Stimulated activated CD4-positive, alpha-beta T cell treated with anti-CD3 and anti-CD28 coated beads, TNF-alpha, amount 100 ng/mL, for 48 hours (primary cell): Measurements from ENCODE around the gene CERS4.
"Not testable (repeated sequence)": the region's sequence is repeated elsewhere in the genome, so short reads cannot be mapped to it uniquely, and the experiment has no call there.

Experiments
- DNase-seq, 3 donors: peaks; one replicate each; pipeline ENCODE4 v3.0.0-alpha.2; 2020; ENCODE audit warnings: low read depth in 3 of 3

CERS4 gene, protein sequence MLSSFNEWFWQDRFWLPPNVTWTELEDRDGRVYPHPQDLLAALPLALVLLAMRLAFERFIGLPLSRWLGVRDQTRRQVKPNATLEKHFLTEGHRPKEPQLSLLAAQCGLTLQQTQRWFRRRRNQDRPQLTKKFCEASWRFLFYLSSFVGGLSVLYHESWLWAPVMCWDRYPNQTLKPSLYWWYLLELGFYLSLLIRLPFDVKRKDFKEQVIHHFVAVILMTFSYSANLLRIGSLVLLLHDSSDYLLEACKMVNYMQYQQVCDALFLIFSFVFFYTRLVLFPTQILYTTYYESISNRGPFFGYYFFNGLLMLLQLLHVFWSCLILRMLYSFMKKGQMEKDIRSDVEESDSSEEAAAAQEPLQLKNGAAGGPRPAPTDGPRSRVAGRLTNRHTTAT

DNA sequence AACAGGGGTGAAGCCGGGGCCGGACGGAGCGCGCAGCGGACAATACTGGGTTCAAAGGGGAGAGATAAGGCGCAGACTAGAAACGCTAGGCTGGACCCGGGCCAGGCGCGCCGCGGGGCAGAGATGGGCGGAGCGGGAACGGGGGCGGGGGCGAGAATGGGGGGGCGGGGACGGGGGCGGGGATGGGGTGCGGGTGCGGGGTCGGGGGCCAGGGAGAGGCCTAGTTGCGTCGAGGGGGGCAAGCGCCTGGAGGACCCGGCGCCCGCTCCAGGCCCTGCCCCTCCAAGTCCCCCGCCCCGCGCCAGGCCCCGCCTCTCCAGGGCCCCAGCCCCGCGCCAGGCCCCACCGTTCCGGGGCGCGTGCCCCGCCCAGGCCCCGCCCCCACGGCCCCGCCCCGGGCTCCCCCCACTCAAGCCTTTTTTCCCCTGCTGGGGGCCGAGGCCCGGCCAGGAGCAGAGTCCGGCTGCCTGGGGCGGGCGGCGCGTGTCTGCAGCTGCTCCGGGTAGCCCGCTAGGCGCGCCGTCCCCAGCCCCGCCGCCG is at the start of gene CERS4:
CERS4 (plus strand) TSS at position 449 of the 540 bp plus-strand sequence. CDS start 41,707 bp downstream, outside the sequence.
- DNase-seq = peak; percentile 48 to 74 (median 49)

DNA sequence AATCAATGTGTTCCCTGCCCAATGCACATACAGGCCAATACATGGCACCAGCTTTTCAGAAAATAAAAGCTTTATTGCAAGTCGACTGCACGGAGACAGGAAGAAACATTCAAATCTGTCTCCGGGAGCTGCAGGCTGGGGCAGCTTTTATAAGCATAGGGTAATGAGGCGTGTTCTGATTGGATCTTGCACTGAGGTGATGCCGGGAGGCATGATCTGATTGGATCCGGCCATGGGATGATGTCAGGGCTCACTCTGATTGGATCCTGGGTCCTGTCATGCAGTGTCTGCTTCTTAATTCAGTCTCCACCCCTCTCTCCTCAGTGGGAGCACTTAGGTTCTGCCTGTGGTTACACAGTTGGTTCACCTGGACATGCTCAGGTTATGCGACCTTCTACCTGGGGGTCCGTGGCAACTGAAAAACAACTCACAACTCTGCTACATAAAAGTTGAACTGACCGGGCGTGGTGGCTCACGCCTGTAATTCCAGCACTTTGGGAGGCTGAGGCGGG is 48.0 kb upstream of the CERS4 start:
- peak in 2 of 3 donors; percentile 23 to 47 for DNase-seq

DNA sequence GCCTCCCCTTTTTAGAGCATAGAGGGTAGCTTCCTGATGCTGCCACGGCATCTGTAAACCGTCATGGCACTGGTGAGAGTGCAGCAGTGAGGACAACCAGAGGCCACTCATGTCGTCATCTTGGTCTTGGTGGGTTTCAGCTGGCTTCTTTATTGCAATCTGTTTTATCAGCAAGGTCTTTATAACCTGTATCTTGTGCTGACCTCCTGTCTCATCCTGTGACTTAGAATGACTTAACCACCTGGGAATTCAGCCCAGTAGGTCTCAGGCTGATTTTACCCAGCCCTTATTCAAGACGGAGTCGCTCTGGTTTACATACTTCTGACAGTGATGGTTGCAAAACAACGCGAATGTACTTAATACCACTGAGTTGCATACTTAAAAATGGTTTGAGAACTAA is 45.4 kb upstream of the CERS4 start:
- DNase-seq = no peak

DNA sequence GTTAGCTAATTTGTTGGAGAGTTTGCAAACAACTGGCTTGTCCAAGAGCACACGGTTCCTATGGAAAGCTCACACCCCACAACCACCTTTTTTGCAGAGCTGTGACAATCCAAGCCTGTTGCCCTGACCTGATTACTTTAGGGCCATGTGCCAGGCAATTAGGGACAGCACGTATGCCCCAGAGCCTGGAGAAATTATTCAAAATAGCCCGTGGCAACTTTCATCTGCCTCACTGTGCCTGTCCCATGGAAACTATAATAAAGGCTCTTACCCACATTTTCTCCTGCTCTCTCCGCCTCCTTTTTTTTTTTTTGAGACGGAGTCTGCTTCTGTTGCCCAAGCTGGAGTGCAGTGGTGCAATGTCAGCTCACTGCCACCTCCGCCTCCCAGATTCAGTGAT is 41.2 kb upstream of the CERS4 start:
- no peak for DNase-seq

DNA sequence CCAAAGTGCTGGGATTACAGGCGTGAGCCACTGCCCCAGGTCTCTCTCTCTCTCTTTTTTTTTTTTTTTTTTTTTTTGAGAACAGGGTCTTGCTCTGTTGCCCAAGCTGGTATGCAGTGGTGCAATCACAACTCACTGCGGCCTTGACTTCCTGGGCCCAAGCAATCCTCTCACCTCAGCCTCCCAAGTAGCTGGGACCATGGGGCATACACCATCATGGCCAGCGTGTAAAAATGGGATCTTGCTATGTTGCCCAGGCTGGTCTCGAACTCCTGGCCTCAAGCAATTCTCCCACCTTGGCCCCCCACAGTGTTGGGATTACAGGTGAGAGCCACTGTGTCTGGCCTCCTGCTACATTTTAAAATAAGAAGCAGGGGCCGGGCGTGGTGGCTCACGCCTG is 40.6 kb upstream of the CERS4 start:
- DNase-seq = no peak

DNA sequence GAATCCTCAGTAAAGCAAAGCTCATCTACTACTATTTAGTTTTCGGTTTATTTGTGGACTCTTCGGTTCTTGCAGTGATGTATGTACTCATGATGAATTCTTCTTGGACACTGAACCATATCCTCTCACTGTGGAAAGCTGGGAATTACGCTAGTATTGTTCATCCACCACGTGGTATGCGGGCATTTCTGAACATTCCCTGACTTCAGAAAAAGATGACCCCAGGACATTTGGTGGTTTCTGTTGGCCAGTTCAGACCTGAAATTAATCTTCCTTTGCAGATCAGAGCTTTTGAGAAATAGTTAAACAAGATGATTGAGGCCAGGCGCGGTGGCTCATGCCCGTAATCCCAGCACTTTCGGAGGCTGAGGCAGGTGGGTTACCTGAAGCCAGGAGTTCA is 34.5 kb upstream of the CERS4 start:
- no peak for DNase-seq

DNA sequence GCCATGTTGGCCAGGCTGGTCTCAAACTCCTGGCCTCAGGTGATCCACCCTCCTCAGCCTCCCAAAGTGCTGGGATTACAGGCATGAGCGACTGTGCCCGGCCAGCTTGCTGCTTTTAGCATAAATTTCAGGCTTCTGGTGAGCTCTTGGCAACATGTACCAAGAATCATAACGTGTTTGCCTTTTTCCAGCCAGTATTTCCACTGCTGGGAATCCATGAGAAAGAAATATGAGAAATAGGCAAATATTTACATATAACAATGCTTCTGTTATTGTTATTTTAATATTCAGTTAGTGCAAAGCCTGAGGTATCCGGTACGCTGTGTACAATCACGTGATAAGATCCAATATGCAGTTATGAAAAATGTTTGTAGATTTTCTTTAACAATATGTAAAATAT is 29.2 kb upstream of the CERS4 start:
- no peak for DNase-seq

DNA sequence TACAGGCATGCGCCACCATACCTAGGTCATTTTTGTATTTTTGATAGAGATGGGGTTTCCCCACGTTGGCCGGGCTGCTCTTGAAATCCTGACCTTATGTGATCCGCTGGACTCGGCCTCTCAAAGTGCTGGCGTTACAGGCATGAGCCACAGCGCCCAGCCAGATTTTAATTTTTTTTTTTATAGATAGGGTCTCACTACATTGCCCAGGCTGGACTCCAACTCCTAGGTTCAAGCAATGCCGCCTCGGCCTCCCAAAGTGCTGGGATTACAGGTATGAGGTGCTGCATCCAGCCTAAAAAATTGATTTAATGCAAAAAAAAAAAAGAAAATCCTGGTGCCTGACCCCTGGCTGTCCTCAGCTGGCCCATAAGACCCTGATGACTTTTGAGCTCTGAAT is 24.9 kb upstream of the CERS4 start:
- DNase-seq = no peak

DNA sequence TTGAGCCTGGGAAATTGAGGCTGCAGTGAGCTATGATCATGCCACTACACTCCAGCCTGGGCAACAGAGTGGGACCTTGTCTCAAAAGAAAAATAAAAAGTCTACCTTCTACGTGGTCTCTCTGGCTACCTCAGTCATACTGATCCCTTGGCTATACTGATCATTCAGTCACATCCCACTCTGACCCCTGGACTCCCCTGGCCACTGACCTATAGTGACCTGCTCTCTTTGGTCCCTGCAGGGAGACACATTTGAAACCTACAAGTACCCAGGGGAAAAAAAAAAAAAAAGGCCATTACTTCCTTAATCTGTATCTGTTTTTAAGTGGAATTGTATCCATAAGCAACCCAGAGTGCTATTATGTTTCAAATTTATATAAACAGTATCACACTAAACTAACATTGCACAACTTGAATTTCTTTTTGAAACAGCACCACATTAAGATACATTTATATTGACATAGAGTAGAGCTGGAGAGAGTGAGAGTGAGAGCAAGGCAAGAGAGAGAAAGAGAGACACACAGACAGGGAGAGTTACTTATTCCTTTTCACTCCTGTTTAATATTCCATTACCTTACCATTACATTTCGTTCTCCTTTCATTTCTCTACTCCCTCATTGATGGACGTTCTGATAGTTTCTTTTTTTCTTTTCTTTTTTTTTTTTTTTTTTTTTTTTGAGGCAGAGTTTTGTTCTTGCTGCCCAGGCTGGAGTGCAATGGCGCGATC is 23.7 kb upstream of the CERS4 start:
- DNase-seq = no peak

DNA sequence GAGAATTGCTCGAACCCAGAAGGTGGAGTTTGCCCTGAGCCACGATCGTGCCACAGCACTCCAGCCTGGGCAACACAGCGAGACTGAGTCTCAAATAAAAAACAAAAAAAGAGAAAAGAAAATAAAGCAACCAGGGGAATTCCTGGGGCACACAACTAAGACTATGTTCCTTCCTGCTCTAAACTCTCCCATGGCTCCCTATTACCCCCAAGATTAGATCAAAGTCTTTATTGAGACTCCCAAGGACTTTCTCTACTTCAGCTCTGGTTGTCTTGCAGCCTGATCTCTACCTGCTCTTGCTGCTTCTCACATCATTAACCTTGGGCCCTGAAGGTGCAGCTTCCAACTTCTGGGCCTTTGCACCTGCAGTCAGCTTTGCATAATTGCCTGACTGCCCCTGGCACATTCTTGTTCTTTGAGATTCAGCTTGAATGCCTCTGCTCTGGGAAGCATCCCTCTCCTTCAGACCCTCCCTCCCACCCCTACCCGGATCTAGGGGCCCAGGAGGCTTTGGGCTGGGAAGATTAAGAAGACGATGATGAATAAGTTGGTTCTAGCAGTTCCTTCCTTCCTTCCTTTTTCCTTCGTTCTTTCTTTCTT is 16.8 kb upstream of the CERS4 start:
- DNase-seq = no peak

DNA sequence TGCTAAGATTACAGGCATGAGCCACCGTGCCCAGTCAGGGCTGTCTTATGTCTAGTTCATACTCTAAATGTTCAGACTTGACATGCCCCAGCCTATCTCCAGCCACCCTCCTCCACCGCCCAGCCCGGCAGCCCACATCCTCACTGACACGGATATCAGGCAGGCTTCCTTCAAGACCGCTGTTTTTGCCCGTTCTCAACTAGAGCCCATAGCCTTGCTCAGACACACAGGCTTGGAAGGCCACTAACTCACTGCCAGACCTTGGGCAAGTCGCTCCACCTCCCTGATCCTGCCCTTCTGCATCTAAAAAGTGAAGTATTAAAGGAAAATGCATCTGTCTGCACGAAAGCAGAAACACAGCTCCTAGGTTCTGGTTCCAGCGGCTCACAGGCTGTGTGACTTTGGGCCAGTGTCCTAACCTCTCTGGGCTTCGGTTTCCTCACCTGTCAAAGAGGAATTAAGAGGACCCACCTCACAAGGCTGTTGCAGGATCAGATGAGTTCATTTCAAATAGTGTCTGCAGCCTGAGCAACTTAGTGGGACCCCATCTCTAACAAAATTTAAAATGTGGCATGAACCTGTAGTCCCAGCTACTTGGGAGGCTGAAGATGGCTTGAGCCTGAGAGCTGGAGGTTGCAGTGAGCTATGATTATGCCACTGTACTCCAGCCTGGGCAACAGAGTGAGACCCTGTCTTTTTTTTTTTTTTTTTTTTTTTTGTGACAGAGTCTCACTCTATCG is 14.5 kb upstream of the CERS4 start:
- DNase-seq = peak in 1 of 3 donors; percentile 20

DNA sequence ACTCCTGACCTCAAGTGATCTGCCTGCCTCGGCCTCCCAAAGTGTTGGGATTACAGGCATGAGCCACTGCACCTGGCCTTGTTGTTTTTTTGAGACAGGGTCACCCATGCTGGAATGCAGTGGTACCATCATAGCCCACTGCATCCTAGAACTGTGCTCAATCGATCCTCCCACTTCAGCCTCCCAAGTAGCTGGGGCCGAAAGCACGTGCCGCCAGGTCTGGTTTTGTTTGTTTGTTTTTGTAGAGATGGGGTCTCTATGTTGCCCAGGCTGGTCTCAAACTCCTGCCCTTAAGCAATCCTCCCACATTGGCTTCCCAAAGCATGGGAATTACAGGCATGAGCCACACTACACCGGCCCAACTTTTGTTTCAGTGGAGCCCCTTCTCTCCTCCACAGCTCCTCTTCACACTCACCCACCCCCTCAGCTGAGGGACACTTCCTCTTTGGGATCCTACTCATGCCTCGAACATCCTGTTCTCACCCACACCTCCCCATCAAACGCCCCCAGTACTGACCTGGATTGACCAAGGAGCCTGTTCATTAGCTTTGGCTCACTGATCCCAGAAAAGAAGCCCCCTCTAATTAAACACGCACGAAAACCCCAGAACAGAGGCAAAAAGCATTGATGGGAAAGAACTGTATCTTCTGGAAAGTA is 12.8 kb upstream of the CERS4 start:
- DNase-seq = no peak

DNA sequence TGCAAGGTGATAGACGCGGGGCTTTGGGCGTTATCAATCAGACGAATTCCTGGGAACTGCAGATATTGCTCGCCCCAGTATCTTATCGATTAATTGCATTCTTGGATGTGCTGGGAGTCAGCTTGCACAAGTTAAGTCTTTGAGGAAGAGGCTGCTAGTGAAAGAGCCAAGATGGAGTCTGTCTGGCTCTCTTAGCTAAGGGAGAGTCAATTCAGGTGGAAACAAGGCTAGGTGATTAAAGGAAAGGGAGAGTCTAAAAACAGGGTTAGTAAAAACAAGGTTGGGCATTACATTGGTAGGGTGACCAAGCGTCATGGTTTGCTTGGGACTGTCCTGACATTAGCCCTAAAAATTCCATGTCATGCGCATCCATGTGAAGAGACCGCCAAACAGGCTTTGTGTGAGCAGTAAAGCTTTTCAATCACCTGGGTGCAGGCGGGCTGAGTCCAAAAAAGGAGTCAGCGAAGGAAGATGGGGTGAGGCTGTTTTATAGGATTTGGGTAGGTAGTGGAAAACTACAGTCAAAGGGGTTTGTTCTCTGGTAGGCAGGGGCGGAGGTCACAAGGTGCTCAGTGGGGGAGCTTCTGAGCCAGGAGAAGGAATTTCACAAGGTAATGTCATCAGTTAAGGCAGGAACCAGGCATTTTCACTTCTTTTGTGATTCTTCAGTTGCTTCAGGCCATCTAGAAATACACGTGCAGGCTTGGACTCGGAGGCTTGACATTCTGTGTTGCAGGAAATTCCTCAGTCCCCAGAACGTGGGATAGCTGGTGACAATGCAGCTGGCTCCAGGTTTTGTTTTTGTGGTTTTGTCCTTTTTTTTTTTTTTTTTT is 5.7 kb upstream of the CERS4 start:
- not testable (repeated sequence) for DNase-seq

DNA sequence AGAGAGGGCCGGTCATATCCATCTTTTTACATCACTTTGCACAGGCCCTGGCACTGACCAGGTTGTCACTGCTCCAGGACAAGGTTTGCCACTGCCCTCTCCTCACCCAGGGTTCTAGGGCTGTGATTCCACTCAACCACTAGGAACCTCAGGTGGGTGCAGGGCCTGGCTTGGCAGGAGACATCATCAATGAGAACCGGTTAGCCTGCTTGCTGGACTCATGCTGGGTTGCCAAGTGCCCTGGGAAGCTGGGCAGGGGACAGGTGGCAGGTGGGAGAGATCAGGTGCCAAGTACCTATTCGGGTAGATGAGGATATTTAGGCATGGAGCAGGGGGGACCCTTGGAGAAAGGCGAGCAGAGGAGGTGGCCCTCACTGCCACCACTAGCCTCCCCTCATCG is 4.2 kb upstream of the CERS4 start:
- DNase-seq = no peak

DNA sequence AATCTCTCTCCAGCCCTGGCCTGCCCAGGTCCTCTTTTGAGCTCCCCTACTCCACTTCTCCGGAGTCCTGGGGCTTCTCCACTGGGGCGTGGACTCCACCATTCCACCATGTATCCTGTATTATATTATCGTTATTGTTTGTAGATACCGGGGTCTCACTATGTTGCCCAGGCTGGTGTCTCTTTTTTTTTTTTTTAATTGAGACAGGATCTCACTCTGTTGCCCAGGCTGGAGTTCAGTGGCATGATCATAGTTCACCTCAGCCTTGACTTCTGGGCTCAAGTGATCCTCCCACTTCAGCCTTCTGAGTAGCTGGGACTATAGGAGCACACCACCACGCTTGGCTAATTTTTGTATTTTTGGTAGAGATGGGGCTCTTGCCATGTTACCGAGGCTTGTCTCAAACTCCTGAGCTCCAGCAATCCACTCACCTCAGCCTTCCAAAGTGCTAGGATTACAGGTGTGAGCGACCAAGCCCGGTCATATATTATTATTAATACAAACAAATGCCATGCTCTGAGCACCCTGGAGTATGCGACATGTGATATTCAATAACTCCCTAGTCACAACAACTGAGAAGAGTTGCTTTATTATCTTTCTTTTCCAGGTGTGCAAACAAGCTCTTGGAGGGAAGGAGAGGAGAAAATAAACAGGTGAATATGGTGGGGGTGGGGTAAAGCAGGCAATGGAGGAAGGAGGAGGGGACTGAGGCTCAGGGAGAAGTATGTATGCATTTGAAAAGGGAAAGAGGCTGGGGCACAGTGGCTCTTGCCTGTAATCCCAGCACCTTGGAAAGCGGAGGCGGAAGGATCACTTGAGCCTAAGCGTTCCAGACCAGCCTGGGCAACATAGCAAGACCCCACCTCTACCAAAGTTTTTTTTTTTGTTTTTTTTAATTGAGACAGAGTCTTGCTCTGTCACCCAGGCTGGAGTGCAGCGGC is 2.8 kb upstream of the CERS4 start:
- DNase-seq = no peak

DNA sequence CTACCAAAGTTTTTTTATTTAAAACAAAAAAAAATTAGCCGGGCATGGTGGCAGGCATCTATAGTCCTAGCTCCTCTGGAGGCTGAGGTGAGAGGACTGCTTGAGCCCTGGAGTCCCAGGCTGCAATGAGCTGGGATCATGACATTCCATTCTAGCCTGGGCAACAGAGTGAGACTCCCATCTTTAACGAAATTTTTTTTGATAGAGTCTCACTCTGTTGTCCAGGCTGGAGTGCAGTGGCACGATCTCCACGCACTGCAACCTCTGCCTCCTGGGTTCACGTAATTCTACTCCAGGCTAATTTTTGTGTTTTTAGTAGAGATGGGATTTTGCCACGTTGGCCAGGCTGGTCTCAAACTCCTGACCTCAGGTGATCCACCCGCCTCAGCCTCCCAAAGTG is 1.8 kb upstream of the CERS4 start:
- not testable (repeated sequence) for DNase-seq

DNA sequence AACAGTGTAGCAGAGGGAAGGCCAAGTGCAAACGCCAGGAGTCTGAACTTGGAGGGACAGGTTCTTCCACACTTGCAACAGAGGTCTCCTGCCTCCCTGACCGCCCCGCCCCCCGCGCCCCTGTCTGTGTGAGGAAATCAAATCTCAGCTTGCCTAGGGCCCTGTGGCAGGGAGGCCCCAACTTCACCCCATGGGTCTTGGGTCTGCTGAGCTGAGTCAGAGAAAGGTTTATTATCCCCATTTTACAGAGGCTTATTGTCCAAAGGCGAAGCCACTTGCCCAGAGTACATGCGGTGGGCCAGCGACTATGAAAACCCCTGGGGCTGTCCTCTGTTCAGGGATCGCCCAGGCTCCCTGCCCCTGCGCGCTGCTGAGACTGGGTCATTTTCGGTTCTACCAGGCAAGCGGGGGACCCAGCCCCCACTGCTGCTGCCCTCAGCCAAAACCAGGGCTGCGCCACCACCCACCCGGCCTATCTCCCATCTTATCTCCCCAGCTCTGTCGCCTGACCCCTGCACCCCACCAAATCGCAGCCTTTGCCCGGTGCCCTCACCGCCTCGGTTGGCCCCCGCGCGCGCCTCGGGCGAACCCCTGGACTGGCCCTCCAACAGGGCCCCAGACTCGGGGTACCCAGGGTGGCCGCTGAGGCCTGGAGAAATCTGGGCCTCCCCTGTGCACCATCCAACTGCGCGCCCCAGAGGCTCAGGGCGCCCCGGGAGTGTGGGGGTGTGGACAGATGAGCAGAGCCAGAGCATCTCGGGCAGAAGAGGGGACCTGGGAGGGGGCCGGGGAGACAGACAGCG is 850 bp upstream of the CERS4 start:
- DNase-seq = no peak
